ENCODE data around the gene PCMTD2. TPM values are rescaled to one million over a fixed set of nuclear protein-coding genes. Genes with fewer than 3 reads are reported as not detected.

PCMTD2 gene
- total RNA-seq, 4 donors from 2014 or later = 34.5 to 58.9 (median 47.8) TPM

DNA sequence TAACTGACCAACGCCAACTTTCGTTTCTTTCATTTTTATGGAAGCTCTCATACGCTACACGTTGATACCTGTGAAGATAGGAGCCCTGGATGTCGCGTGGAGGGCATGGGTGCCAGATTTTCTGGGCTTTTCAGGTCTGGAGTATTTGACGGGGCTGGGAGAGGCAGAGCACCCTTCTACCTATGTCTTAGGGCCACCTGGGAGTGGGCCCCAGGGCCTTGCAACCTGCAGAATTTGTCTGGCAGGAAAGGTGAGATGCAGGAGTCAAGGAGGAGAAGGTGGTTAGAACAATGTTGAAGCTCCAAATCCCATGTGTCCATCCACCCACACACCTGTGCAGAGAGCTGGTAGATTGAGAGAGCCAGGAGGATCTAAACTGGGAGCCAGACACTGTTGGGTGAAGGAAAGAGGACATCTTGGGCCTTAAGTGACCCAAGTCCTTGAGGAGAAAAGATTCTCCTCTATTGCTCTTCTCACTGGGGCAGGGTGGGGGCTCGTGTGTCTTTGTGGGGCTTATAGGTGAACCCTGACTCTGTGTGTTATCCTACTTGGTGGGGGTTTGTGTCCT, 27.4 kb upstream of the PCMTD2 start:
- no peak for TF ChIP-seq CTCF (IDR thresholded peaks at IDR 0.05)
- no peak for TF ChIP-seq POLR2A (IDR thresholded peaks at IDR 0.05)
- DNase-seq = no peak
- Histone ChIP-seq H3K27ac (no peak overlapping the region), H3K4me3 (no peak overlapping the region), H3K4me1 (peaks cover 0 to 13% (median 10%) of the 10 kb centered on the region in 3 donors), H3K9me3 (no peaks in the 10 kb centered on the region), H3K27me3 (peaks cover 0 to 7% (median 0%) of the 10 kb centered on the region in 4 donors), H3K36me3 (no peaks in the 10 kb centered on the region)
- 79 to 87% methylated on average over 6 to 8 of the region's 8 CpGs for WGBS, 2 donors
- intact Hi-C loops (cut with DNase I) = no loop called here

DNA sequence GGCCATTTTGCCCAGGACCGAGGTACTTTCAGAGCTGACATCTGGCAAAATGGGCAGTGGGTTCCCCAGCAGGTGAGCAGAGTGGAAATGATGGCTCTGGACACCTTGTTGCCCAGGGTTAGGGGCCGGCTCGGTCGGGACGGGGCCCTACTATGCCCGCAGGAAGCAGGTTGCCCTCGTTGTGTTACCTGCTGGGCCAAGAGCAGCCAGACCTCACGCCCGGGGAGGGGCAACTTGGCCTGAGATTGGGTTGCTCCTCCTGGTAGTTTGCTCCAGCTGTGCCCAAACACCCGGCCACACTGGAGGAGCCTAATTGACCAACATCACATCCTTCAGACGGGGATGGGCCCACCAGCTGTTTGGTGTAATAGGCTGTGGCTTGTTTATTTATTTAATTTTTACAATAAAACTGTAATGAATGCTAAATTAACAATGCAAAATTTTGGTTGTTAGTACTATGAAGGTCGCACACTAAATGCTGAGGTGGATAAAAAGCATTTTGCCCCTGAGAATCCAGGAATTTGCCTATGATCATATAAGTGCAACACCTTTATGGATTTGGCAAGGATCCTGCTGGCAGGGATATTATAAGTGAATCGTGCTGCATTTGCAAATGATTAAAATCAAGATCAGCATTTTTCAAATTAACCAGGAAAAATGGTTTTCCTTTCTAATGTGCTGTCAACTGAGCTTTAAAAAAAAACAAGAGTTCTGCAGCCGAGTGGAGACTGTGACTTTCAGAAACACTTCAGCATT, 26.6 kb upstream of the PCMTD2 start:
- no peaks in the 10 kb centered on the region for H3K36me3 ChIP-seq
- intact Hi-C loops (cut with DNase I) = no loop called here
- no peak overlapping the region for H3K27ac ChIP-seq
- peaks cover 0 to 6% (median 3%) of the 10 kb centered on the region in 3 donors for H3K4me1 ChIP-seq
- 60 to 62% methylated on average over 5 to 8 of the region's 14 CpGs for WGBS, 2 donors
- H3K4me3 ChIP-seq = no peak overlapping the region
- H3K27me3 ChIP-seq = peaks cover 0 to 3% (median 0%) of the 10 kb centered on the region in 4 donors
- TF ChIP-seq CTCF (IDR thresholded peaks at IDR 0.05) = no peak
- TF ChIP-seq POLR2A (IDR thresholded peaks at IDR 0.05) = no peak
- no peaks in the 10 kb centered on the region for H3K9me3 ChIP-seq
- DNase-seq = no peak

GRCh38 chr20:64229507-64230061, 26.0 kb upstream of the PCMTD2 start:
- intact Hi-C loops (cut with DNase I) = no loop called here

GRCh38 chr20:64230461-64231145, 24.9 kb upstream of the PCMTD2 start:
- WGBS, 2 donors = 90 to 91% methylated on average over 16 to 19 of the region's 22 CpGs
- H3K27me3 ChIP-seq = peaks cover 0 to 3% (median 0%) of the 10 kb centered on the region in 4 donors
- intact Hi-C loops (cut with DNase I) = no loop called here
- no peaks in the 10 kb centered on the region for H3K36me3 ChIP-seq
- no peak overlapping the region for H3K4me3 ChIP-seq
- no peak overlapping the region for H3K27ac ChIP-seq
- no peaks in the 10 kb centered on the region for H3K9me3 ChIP-seq
- TF ChIP-seq POLR2A (IDR thresholded peaks at IDR 0.05) (no peak), CTCF (IDR thresholded peaks at IDR 0.05) (no peak)
- DNase-seq = no peak
- H3K4me1 ChIP-seq = no peaks in the 10 kb centered on the region

More at GRCh38 chr20:64229507-64230061, 26.0 kb upstream of the PCMTD2 start:
- no peak for TF ChIP-seq CTCF (IDR thresholded peaks at IDR 0.05)
- no peak for TF ChIP-seq POLR2A (IDR thresholded peaks at IDR 0.05)
- no peak for DNase-seq
- Histone ChIP-seq H3K27ac (no peak overlapping the region), H3K36me3 (no peaks in the 10 kb centered on the region), H3K9me3 (no peaks in the 10 kb centered on the region), H3K4me1 (no peaks in the 10 kb centered on the region), H3K4me3 (no peak overlapping the region), H3K27me3 (peaks cover 0 to 3% (median 0%) of the 10 kb centered on the region in 4 donors)
- 47 to 53% methylated on average over 5 to 6 of the region's 8 CpGs for WGBS, 2 donors
